Measurements from ENCODE around the gene KLF4. TPM values are rescaled to one million over a fixed set of nuclear protein-coding genes. Genes with fewer than 3 reads are reported as not detected.
A peak's percentile ranks its signal among the peaks of the same experiment; 100 is the strongest.

KLF4 gene
- total and polyA plus RNA-seq, 4 donors = 23.3 to 80.7 (median 68.0) TPM

DNA sequence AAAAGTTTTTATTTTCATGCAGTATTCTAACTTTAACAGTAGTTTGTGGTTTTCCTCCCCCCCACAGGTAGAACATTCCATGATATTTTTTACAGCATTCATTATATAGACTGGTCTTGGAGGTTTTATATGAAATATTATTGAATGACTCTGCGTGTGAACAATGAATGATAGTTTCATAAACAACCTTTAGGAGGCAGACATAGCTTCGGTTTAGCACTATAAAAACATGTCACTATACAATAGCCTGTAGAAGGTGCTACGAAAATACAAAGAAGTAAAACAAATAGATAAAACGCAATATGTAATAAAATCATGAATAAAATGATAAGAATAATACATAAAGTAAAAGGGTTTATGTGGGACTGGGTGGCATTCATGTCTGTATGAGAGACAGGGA lies 8.5 kb downstream of the KLF4 start:
- Histone ChIP-seq H3K36me3 (ENCODE audit: control insufficient read depth in 4 of 4, insufficient read depth in 4 of 4, low read length in 4 of 4) (peaks cover 0 to 5% (median 0%) of the 10 kb centered on the region in 4 donors), H3K27ac (ENCODE audit: low read depth in 1 of 2, low read length in 1 of 2) (no peak overlapping the region), H3K4me3 (no peak overlapping the region), H3K9me3 (ENCODE audit: control insufficient read depth in 4 of 4, insufficient read depth in 3 of 4, low read length in 3 of 4) (no peaks in the 10 kb centered on the region), H3K9ac (ENCODE audit: insufficient read depth in 1 of 2, low read length in 2 of 2) (no peak overlapping the region), H3K4me1 (ENCODE audit: control insufficient read depth in 5 of 5, insufficient read depth in 5 of 5, low read length in 5 of 5) (peaks cover 0 to 3% (median 0%) of the 10 kb centered on the region in 5 donors), H3K27me3 (ENCODE audit: control insufficient read depth in 3 of 3, insufficient read depth in 3 of 3, low read length in 2 of 3) (no peaks in the 10 kb centered on the region)
- TF ChIP-seq, protein P1, sequence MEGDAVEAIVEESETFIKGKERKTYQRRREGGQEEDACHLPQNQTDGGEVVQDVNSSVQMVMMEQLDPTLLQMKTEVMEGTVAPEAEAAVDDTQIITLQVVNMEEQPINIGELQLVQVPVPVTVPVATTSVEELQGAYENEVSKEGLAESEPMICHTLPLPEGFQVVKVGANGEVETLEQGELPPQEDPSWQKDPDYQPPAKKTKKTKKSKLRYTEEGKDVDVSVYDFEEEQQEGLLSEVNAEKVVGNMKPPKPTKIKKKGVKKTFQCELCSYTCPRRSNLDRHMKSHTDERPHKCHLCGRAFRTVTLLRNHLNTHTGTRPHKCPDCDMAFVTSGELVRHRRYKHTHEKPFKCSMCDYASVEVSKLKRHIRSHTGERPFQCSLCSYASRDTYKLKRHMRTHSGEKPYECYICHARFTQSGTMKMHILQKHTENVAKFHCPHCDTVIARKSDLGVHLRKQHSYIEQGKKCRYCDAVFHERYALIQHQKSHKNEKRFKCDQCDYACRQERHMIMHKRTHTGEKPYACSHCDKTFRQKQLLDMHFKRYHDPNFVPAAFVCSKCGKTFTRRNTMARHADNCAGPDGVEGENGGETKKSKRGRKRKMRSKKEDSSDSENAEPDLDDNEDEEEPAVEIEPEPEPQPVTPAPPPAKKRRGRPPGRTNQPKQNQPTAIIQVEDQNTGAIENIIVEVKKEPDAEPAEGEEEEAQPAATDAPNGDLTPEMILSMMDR (IDR thresholded peaks at IDR 0.05; ENCODE audit: control extremely low read depth, extremely low read depth) = no peak
- 40 to 42% methylated on average over 4 of the region's 4 CpGs for WGBS, 2 donors
- ATAC-seq (ENCODE audit: insufficient read depth, low FRiP score) = no peak
- DNase-seq = no peak

DNA sequence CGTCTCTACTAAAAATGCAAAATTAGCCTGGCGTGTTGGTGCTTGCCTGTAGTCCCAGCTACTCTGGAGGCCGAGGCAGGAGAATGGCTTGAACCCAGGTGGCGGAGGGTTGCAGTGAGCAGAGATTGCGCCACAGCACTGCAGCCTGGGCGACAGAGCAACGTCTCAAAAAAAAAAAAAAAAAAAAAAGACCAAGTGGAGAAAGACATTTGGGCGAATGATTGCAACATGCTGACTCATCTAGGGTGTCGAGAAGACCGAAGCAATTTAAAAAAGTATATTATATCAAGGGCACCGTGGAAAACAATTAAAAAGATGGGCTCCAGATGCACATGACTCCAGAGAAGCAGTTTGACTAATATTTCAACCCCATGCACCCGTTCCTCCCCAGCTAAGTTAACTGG lies 9.2 kb downstream of the KLF4 start:
- DNase-seq = peak in 1 of 3 donors; percentile 35
- H3K36me3 ChIP-seq (ENCODE audit: control insufficient read depth in 4 of 4, insufficient read depth in 4 of 4, low read length in 4 of 4) = no peaks in the 10 kb centered on the region
- no peaks in the 10 kb centered on the region for H3K9me3 ChIP-seq (ENCODE audit: control insufficient read depth in 4 of 4, insufficient read depth in 3 of 4, low read length in 3 of 4)
- 23 to 50% methylated on average over 12 of the region's 12 CpGs for whole genome bisulfite sequencing, 2 donors
- peak overlapping the region in 1 of 2 donors; percentile 4 for H3K9ac ChIP-seq (ENCODE audit: insufficient read depth in 1 of 2, low read length in 2 of 2)
- peak; percentile 67 for ATAC-seq (ENCODE audit: insufficient read depth, low FRiP score)
- H3K27me3 ChIP-seq (ENCODE audit: control insufficient read depth in 3 of 3, insufficient read depth in 3 of 3, low read length in 2 of 3) = no peaks in the 10 kb centered on the region
- H3K27ac ChIP-seq (ENCODE audit: low read depth in 1 of 2, low read length in 1 of 2) = no peak overlapping the region
- H3K4me3 ChIP-seq = no peak overlapping the region
- peaks cover 0 to 2% (median 0%) of the 10 kb centered on the region in 5 donors for H3K4me1 ChIP-seq (ENCODE audit: control insufficient read depth in 5 of 5, insufficient read depth in 5 of 5, low read length in 5 of 5)
- TF ChIP-seq, protein P1 (IDR thresholded peaks at IDR 0.05; ENCODE audit: control extremely low read depth, extremely low read depth) = no peak

DNA sequence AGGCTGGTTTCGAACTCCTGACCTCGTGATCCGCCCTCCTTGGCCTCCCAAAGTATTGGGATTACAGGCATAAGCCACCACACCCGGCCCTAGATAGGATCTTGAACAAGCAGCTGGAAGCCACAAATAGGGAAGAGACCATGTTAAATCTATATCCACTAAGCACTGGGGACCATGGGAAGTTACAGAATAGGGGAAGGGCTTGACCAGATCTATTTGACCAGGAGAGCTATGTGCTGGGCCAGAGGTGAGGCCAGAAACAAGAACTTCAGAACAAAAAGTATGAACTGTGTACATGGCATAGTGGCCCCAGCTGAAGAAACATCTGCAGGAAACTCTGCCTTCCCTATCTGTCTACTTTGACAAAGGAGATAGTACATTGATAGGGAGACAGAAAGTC lies 10.8 kb downstream of the KLF4 start:
- Histone ChIP-seq H3K4me3 (no peak overlapping the region), H3K27me3 (ENCODE audit: control insufficient read depth in 3 of 3, insufficient read depth in 3 of 3, low read length in 2 of 3) (no peaks in the 10 kb centered on the region), H3K9ac (ENCODE audit: insufficient read depth in 1 of 2, low read length in 2 of 2) (no peak overlapping the region), H3K4me1 (ENCODE audit: control insufficient read depth in 5 of 5, insufficient read depth in 5 of 5, low read length in 5 of 5) (peaks cover 0 to 2% (median 0%) of the 10 kb centered on the region in 5 donors), H3K9me3 (ENCODE audit: control insufficient read depth in 4 of 4, insufficient read depth in 3 of 4, low read length in 3 of 4) (no peaks in the 10 kb centered on the region), H3K27ac (ENCODE audit: low read depth in 1 of 2, low read length in 1 of 2) (no peak overlapping the region), H3K36me3 (ENCODE audit: control insufficient read depth in 4 of 4, insufficient read depth in 4 of 4, low read length in 4 of 4) (no peaks in the 10 kb centered on the region)
- no peak for DNase-seq
- 62 to 81% methylated on average over 4 of the region's 4 CpGs for WGBS, 2 donors
- TF ChIP-seq, protein P1 (IDR thresholded peaks at IDR 0.05; ENCODE audit: control extremely low read depth, extremely low read depth) = no peak
- no peak for ATAC-seq (ENCODE audit: insufficient read depth, low FRiP score)

DNA sequence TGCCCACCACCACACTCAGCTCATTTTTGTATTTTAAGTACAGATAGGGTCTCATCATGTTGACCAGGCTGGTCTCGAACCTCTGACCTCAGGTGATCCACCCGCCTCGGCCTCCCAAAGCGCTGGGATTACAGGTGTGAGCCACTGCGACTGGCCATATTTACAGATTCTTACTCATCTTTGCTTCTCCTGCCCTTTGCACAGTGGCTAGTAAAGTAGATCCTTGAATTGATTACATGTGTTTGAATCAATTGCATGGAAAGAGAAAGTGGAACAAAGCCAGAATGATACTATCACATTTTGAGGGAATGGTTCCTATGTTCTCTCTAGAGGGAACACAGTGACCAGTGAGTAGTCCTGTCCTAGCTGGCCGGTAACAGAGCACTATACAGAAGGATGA lies 15.4 kb downstream of the KLF4 start:
- Histone ChIP-seq H3K36me3 (ENCODE audit: control insufficient read depth in 4 of 4, insufficient read depth in 4 of 4, low read length in 4 of 4) (no peaks in the 10 kb centered on the region), H3K4me1 (ENCODE audit: control insufficient read depth in 5 of 5, insufficient read depth in 5 of 5, low read length in 5 of 5) (no peaks in the 10 kb centered on the region), H3K9ac (ENCODE audit: insufficient read depth in 1 of 2, low read length in 2 of 2) (no peak overlapping the region), H3K27me3 (ENCODE audit: control insufficient read depth in 3 of 3, insufficient read depth in 3 of 3, low read length in 2 of 3) (no peaks in the 10 kb centered on the region), H3K4me3 (no peak overlapping the region), H3K27ac (ENCODE audit: low read depth in 1 of 2, low read length in 1 of 2) (no peak overlapping the region), H3K9me3 (ENCODE audit: control insufficient read depth in 4 of 4, insufficient read depth in 3 of 4, low read length in 3 of 4) (no peaks in the 10 kb centered on the region)
- DNase-seq = no peak
- WGBS, 2 donors = 95 to 99% methylated on average over 6 of the region's 6 CpGs
- ATAC-seq (ENCODE audit: insufficient read depth, low FRiP score) = no peak
- TF ChIP-seq, protein P1 (IDR thresholded peaks at IDR 0.05; ENCODE audit: control extremely low read depth, extremely low read depth) = no peak
